Measurements from ENCODE around the gene SUFU. TPM values are rescaled to one million over a fixed set of nuclear protein-coding genes. Genes with fewer than 3 reads are reported as not detected.

SUFU gene
- total and polyA plus RNA-seq, 2 of the 4 experiments (the other 2 are of a cell fraction): 2.2 to 11.0 TPM

GRCh38 chr10:102502029-102502336, 1.8 kb upstream of the SUFU start:
- no peak overlapping the region for H3K18ac ChIP-seq (ENCODE audit: low read depth, low read length)
- ATAC-seq (ENCODE audit: low read depth) (peak; percentile 79), DNase-seq (peak; percentile 99)
- ChIA-PET CTCF (interaction anchor here (1.1 to 2.3 kb wide), 3 partner anchors 11 to 82 kb away, joined by 3 to 10 read pairs (median 5); no protein-coding TSS in a partner anchor), POLR2A (ENCODE audit: unreplicated experiment) (no interaction called here)
- peak overlapping the region; percentile 64; the same call in 1 of the 2 replicates for H3K27ac ChIP-seq (ENCODE audit: insufficient read depth, low read length)
- H4K91ac ChIP-seq (ENCODE audit: insufficient read depth, low read depth, low read length): no peak overlapping the region
- H4K5ac ChIP-seq (ENCODE audit: low read depth, low read length): no peak overlapping the region
- H2BK15ac ChIP-seq (ENCODE audit: low read depth, low read length): no peak overlapping the region
- peak overlapping the region; percentile 91 for H3K9ac ChIP-seq (ENCODE audit: low read depth, low read length)
- H3K4me2 ChIP-seq (ENCODE audit: low read depth, low read length): no peak overlapping the region; the same call in 1 of the 2 replicates
- H2BK120ac ChIP-seq (ENCODE audit: low read depth, low read length): no peak overlapping the region
- H3K4ac ChIP-seq (ENCODE audit: low read depth, low read length): no peak overlapping the region
- no peak overlapping the region for H2BK20ac ChIP-seq (ENCODE audit: low read depth, low read length)
- H3K23ac ChIP-seq (ENCODE audit: low read depth, low read length): no peak overlapping the region
- peaks cover 55% of the 10 kb centered on the region for H4K20me1 ChIP-seq (ENCODE audit: insufficient read depth, low read length)
- peaks cover 10% of the 10 kb centered on the region; the same call in 1 of the 2 replicates for H3K9me1 ChIP-seq (ENCODE audit: insufficient read depth, low read length)
- intact Hi-C loops (cut with micrococcal nuclease) (loop anchor here (1.0 to 5.0 kb wide), 2 partner anchors 174 to 210 kb away; partner anchors contain the start of genes ARL3 and SFXN2), dilution Hi-C loops (cut with HindIII; ENCODE audit: low sequenced_read_pairs, unreplicated experiment) (loop anchor here (10.0 kb wide), 1 partner anchor 73 kb away; no protein-coding TSS in a partner anchor), in situ Hi-C loops (cut with MboI; ENCODE audit: low sequenced_read_pairs) (no loop called here)
- H3K9me3 ChIP-seq (ENCODE audit: control insufficient read depth, insufficient read depth, low read length): no peaks in the 10 kb centered on the region
- H4K8ac ChIP-seq (ENCODE audit: low read depth in 2 of 2, low read length in 2 of 2): peak overlapping the region; percentile 20 to 91; a peak in 2 of 4 replicates
- H2AK9ac ChIP-seq (replicated peaks; ENCODE audit: low read depth, low read length, poor library complexity): peak overlapping the region; percentile 97
- H3K4me3 ChIP-seq (ENCODE audit: insufficient read depth, low read depth, low read length): peak overlapping the region; percentile 60
- H3K36me3 ChIP-seq (ENCODE audit: control insufficient read depth, insufficient read depth, low read length): peaks cover under 1% of the 10 kb centered on the region; the same call in 1 of the 2 replicates
- 0% methylated on average over 5 of the region's 19 CpGs; no CpG with 5 or more reads in 1 of the 2 experiments for WGBS, 2 experiments (ENCODE audit: extremely low coverage in 2 of 2, insufficient read length in 1 of 2)
- no peak overlapping the region for H2AK5ac ChIP-seq (ENCODE audit: low read depth, low read length)
- peak overlapping the region; percentile 96 for H2AFZ ChIP-seq (replicated peaks; ENCODE audit: low read length, poor library complexity)
- TF ChIP-seq MAZ (IDR thresholded peaks at IDR 0.05; ENCODE audit: borderline replicate concordance, low read depth, low read length) (peak; percentile 81; the same call in 1 of the 2 replicates), ELK1 (IDR thresholded peaks at IDR 0.05; ENCODE audit: borderline replicate concordance, low read depth, low read length) (no peak), FOS (IDR thresholded peaks at IDR 0.05; ENCODE audit: low read depth, low read length) (peak; percentile 72; the same call in 1 of the 2 replicates)
- peak overlapping the region; percentile 67 for H2BK5ac ChIP-seq (ENCODE audit: low read depth, low read length, poor library complexity, severe bottlenecking)
- H3K14ac ChIP-seq (replicated peaks; ENCODE audit: low read depth, low read length): no peak overlapping the region
- BruUV-seq (replicated peaks): no TSS peak
- no peaks in the 10 kb centered on the region for H3K27me3 ChIP-seq (ENCODE audit: control insufficient read depth, insufficient read depth, low read length)
- no peak overlapping the region for H3K56ac ChIP-seq (ENCODE audit: extremely low read depth, insufficient read depth, low read length)
- H3K79me1 ChIP-seq (ENCODE audit: low read depth in 1 of 2, low read length in 2 of 2): peaks cover 5 to 54% of the 10 kb centered on the region in 2 experiments
- peaks cover 3% of the 10 kb centered on the region for H3K4me1 ChIP-seq (ENCODE audit: control insufficient read depth, insufficient read depth, low read length)

All from IMR-90 (cell line).